IMR-90 (cell line): ENCODE data around the gene PARG. TPM values are rescaled to one million over a fixed set of nuclear protein-coding genes. Genes with fewer than 3 reads are reported as not detected.

Experiments used
- ATAC-seq: fragments of 200-7000 bp; cut with Tn5 transposase; 2 replicates; pipeline ENCODE4 v1.9.1; 2020; ENCODE audit warnings: low read depth, mild to moderate bottlenecking, moderate library complexity
- BruUV-seq: library from RNA; stranded (reverse); fragments of 400-500 nt; replicated peaks from 2 replicates; lab custom pipeline; 2021; lab: Mats Ljungman, UMichigan
- CTCF ChIA-PET: fragments of 300-600 bp; formaldehyde crosslinking; extraction: SDS; loops from one replicate; lab custom pipeline; 2021; ENCODE audit warnings: antibody characterized with exemption; lab: Yijun Ruan, JAX
- POLR2A ChIA-PET: fragments of 300-600 bp; sonication (Branson Sonifier 250); formaldehyde crosslinking; loops from one replicate; lab custom pipeline; 2022; ENCODE audit warnings: antibody characterized with exemption; ENCODE audit not compliant: unreplicated experiment; lab: Charles Lee
- DNase-seq: peaks from one replicate; pipeline ENCODE4 v3.0.0; 2013
- H2AFZ ChIP-seq: replicated peaks from 2 replicates; pipeline ENCODE3; 2013; ENCODE audit warnings: low read length, mild to moderate bottlenecking; ENCODE audit not compliant: poor library complexity
- H2AK5ac ChIP-seq: 2 replicates; pipeline ENCODE4 v1.6.1; 2013; ENCODE audit warnings: low read depth, low read length, inconsistent platforms
- H2AK9ac ChIP-seq: replicated peaks from 2 replicates; pipeline ENCODE3; 2013; ENCODE audit warnings: mild to moderate bottlenecking, low read depth, low read length, moderate library complexity; ENCODE audit not compliant: poor library complexity
- H2BK120ac ChIP-seq: 2 replicates; pipeline ENCODE4 v1.6.1; 2013; ENCODE audit warnings: low read depth, low read length, inconsistent platforms
- H2BK15ac ChIP-seq: 3 replicates; pipeline ENCODE4 v1.6.1; 2013; ENCODE audit warnings: low read depth, low read length, inconsistent platforms
- H2BK20ac ChIP-seq: 2 replicates; pipeline ENCODE4 v1.6.1; 2013; ENCODE audit warnings: low read depth, mild to moderate bottlenecking, inconsistent platforms, low read length, moderate library complexity
- H2BK5ac ChIP-seq: 2 replicates; pipeline ENCODE4 v1.6.1; 2013; ENCODE audit warnings: mild to moderate bottlenecking, low read depth, low read length, inconsistent platforms; ENCODE audit not compliant: poor library complexity, severe bottlenecking
- H3K14ac ChIP-seq: replicated peaks from 2 replicates; pipeline ENCODE4 v1.6.1; 2013; ENCODE audit warnings: low read depth, low read length, inconsistent platforms
- H3K18ac ChIP-seq: 2 replicates; pipeline ENCODE4 v1.6.1; 2013; ENCODE audit warnings: low read depth, low read length, control low read depth
- H3K23ac ChIP-seq: 2 replicates; pipeline ENCODE4 v1.6.1; 2013; ENCODE audit warnings: low read depth, low read length, inconsistent platforms
- H3K27ac ChIP-seq: 2 replicates; pipeline ENCODE4 v1.5.1; 2013; ENCODE audit warnings: mild to moderate bottlenecking, control low read depth, low read length; ENCODE audit not compliant: insufficient read depth
- H3K27me3 ChIP-seq: 2 replicates; pipeline ENCODE4 v1.6.1; 2013; ENCODE audit warnings: low read length; ENCODE audit not compliant: control insufficient read depth, insufficient read depth
- H3K36me3 ChIP-seq: 2 replicates; pipeline ENCODE4 v1.6.1; 2013; ENCODE audit warnings: low read length, mixed read lengths; ENCODE audit not compliant: control insufficient read depth, insufficient read depth
- H3K4ac ChIP-seq: 2 replicates; pipeline ENCODE4 v1.6.1; 2013; ENCODE audit warnings: low read depth, low read length, inconsistent platforms
- H3K4me1 ChIP-seq: 2 replicates; pipeline ENCODE4 v1.6.1; 2013; ENCODE audit warnings: low read length, mixed read lengths; ENCODE audit not compliant: control insufficient read depth, insufficient read depth
- H3K4me2 ChIP-seq: 2 replicates; pipeline ENCODE4 v1.6.1; 2013; ENCODE audit warnings: low read depth, mild to moderate bottlenecking, control low read depth, low read length, moderate library complexity
- H3K4me3 ChIP-seq: 2 replicates; pipeline ENCODE4 v1.5.1; 2013; ENCODE audit warnings: low read depth, mild to moderate bottlenecking, control low read depth, low read length, moderate library complexity; ENCODE audit not compliant: insufficient read depth
- H3K56ac ChIP-seq: 2 replicates; pipeline ENCODE4 v1.6.1; 2013; ENCODE audit warnings: low read length, inconsistent platforms; ENCODE audit not compliant: insufficient read depth; ENCODE audit errors: extremely low read depth
- H3K79me1 ChIP-seq, 2 experiments: 2 replicates each; pipeline ENCODE4 v1.6.1; 2013; ENCODE audit warnings: low read length in 2 of 2, inconsistent platforms in 1 of 2, low read depth in 1 of 2
- H3K9ac ChIP-seq: 2 replicates; pipeline ENCODE4 v1.6.1; 2013; ENCODE audit warnings: low read depth, low read length, control low read depth
- H3K9me1 ChIP-seq: 2 replicates; pipeline ENCODE4 v1.6.1; 2013; ENCODE audit warnings: low read length, inconsistent platforms; ENCODE audit not compliant: insufficient read depth
- H3K9me3 ChIP-seq: 2 replicates; pipeline ENCODE4 v1.6.1; 2013; ENCODE audit warnings: low read length; ENCODE audit not compliant: control insufficient read depth, insufficient read depth
- H4K20me1 ChIP-seq: 2 replicates; pipeline ENCODE4 v1.6.1; 2013; ENCODE audit warnings: low read length, inconsistent platforms; ENCODE audit not compliant: insufficient read depth
- H4K5ac ChIP-seq: 2 replicates; pipeline ENCODE4 v1.6.1; 2013; ENCODE audit warnings: mild to moderate bottlenecking, low read depth, low read length, control low read depth
- H4K8ac ChIP-seq, 2 experiments: 2 replicates each; pipeline ENCODE4 v1.6.1; 2013; ENCODE audit warnings: low read depth in 2 of 2, low read length in 2 of 2, control low read depth in 1 of 2, inconsistent platforms in 1 of 2
- H4K91ac ChIP-seq: 2 replicates; pipeline ENCODE4 v1.6.1; 2013; ENCODE audit warnings: low read depth, low read length, inconsistent platforms; ENCODE audit not compliant: insufficient read depth
- FOS ChIP-seq: fragments of 150-350 bp; IDR thresholded peaks from 2 replicates; pipeline ENCODE4 v1.6.1; 2016; ENCODE audit warnings: low read depth, low read length
- NFE2L2 ChIP-seq: fragments of 150-350 bp; IDR thresholded peaks from 2 replicates; pipeline ENCODE4 v1.6.1; 2016; ENCODE audit warnings: low read depth, mild to moderate bottlenecking, low read length
- WGBS, 2 experiments: methylation state at CpG; one replicate each; pipeline versions ENCODE4 v1.1.5 to v1.1.7; 2013; ENCODE audit warnings: missing lambda C conversion rate in 2 of 2; ENCODE audit not compliant: insufficient read length in 1 of 2; ENCODE audit errors: extremely low coverage in 2 of 2; 5-methylcytosine and 5-hydroxymethylcytosine counted together
- dilution Hi-C: fragments of 300-500 bp; cut with HindIII; formaldehyde crosslinking; loops from one replicate; pipeline ENCODE4 v1.14.3; 2018; ENCODE audit warnings: low sequenced_read_pairs; ENCODE audit not compliant: unreplicated experiment
- in situ Hi-C: fragments of 300-500 bp; cut with MboI; formaldehyde crosslinking; loops from 3 replicates; pipeline ENCODE4 v1.14.3; 2019; ENCODE audit warnings: low sequenced_read_pairs, inconsistent platforms, mixed read lengths
- intact Hi-C: fragments of 100-400 bp; cut with micrococcal nuclease; formaldehyde crosslinking; loops from 2 replicates; pipeline ENCODE4 v1.10.0; 2022
- polyA plus RNA-seq, 3 experiments: library from polyadenylated mRNA; depleted of rRNA; stranded (reverse); fragments of >200 nt; gene quantifications; 2 replicates each; pipeline ENCODE4 v1.2.3, GENCODE V29; 2012; ENCODE audit warnings: low replicate concordance in 1 of 3
- total RNA-seq: library from RNA; depleted of rRNA; stranded (reverse); fragments of >200 nt; gene quantifications from 2 replicates; pipeline ENCODE4 v1.2.3, GENCODE V29; 2012

Gene PARG
- total and polyA plus RNA-seq, 2 of the 4 experiments (the other 2 are of a cell fraction) = 8.6 to 24.4 TPM

- in situ Hi-C loops = no loop called here
- Histone ChIP-seq H2AFZ (no peak overlapping the region), H3K4me3 (no peak overlapping the region), H3K4ac (no peak overlapping the region), H3K9ac (no peak overlapping the region), H3K4me2 (no peak overlapping the region), H2BK120ac (no peak overlapping the region), H3K27ac (no peak overlapping the region), H3K14ac (no peak overlapping the region), H3K56ac (no peak overlapping the region), H2BK15ac (no peak overlapping the region), H3K27me3 (no peaks in the 10 kb centered on the region), H3K18ac (no peak overlapping the region), H3K23ac (no peak overlapping the region), H3K9me3 (no peaks in the 10 kb centered on the region), H2BK20ac (no peak overlapping the region), H2AK9ac (no peak overlapping the region), H4K8ac (no peak overlapping the region), H2AK5ac (no peak overlapping the region), H4K20me1 (no peaks in the 10 kb centered on the region), H3K9me1 (no peaks in the 10 kb centered on the region; the same call in 1 of the 2 replicates), H3K4me1 (no peaks in the 10 kb centered on the region; the same call in 1 of the 2 replicates), H2BK5ac (no peak overlapping the region), H3K79me1 (no peaks in the 10 kb centered on the region), H3K36me3 (peaks cover 19% of the 10 kb centered on the region), H4K5ac (no peak overlapping the region), H4K91ac (no peak overlapping the region)
- dilution Hi-C loops = no loop called here
- BruUV-seq = no TSS peak
- no peak for ATAC-seq
- 0 out of 2 replicates have a peak, but pooled peaks have one; percentile 29 for TF ChIP-seq NFE2L2
- no peak for TF ChIP-seq FOS
- intact Hi-C loops = no loop called here
- POLR2A ChIA-PET = no interaction called here
- no CpG with 5 or more reads among the region's 5 CpGs for WGBS, 2 experiments
- CTCF ChIA-PET = no interaction called here
- DNase-seq = peak; percentile 31
These were observed 104.8 kb downstream of the PARG start for GRCh38 chr10:49837051-49837478.
